GM12864 (cell line): ENCODE measurements around the gene EGFR.

Experiments used
- DNase-seq: peaks from one replicate; pipeline ENCODE4 v3.0.0-alpha.2; 2011; ENCODE audit warnings: low read depth
- H3K4me3 ChIP-seq: 2 replicates; pipeline ENCODE4 v1.5.1; 2011; ENCODE audit warnings: mild to moderate bottlenecking, low read depth, low read length, control low read depth
- CTCF ChIP-seq: IDR thresholded peaks from 2 replicates; pipeline ENCODE4 v1.5.1; 2011; ENCODE audit warnings: low read depth, mild to moderate bottlenecking, moderate library complexity, low read length, control low read depth, inconsistent platforms; ENCODE audit errors: missing control alignments

EGFR gene

GRCh38 chr7:55147736-55148135 is 128.9 kb downstream of the EGFR start:
- DNase-seq: no peak
- TF ChIP-seq CTCF: no peak
- H3K4me3 ChIP-seq: no peak overlapping the region

GRCh38 chr7:55148571-55148970 is 129.8 kb downstream of the EGFR start:
- no peak for TF ChIP-seq CTCF
- DNase-seq: no peak
- H3K4me3 ChIP-seq: no peak overlapping the region

GRCh38 chr7:55149001-55149400 is 130.2 kb downstream of the EGFR start:
- no peak overlapping the region for H3K4me3 ChIP-seq
- no peak for TF ChIP-seq CTCF
- no peak for DNase-seq

GRCh38 chr7:55150166-55150565 is 131.3 kb downstream of the EGFR start:
- no peak for TF ChIP-seq CTCF
- no peak for DNase-seq
- H3K4me3 ChIP-seq: no peak overlapping the region

- no peak overlapping the region for H3K4me3 ChIP-seq
- no peak for DNase-seq
- no peak for TF ChIP-seq CTCF
These were observed 132.1 kb downstream of the EGFR start for GRCh38 chr7:55150709-55151451.

- no peak for DNase-seq
- TF ChIP-seq CTCF: no peak
- H3K4me3 ChIP-seq: no peak overlapping the region
These were observed 133.7 kb downstream of the EGFR start for GRCh38 chr7:55152516-55152915.

- no peak overlapping the region for H3K4me3 ChIP-seq
- no peak for DNase-seq
- TF ChIP-seq CTCF: no peak
These were observed 135.3 kb downstream of the EGFR start for GRCh38 chr7:55154096-55154495.
